GM21360 (cell line): ENCODE measurements around the gene NBPF4.
"Not testable (repeated sequence)": the region's sequence is repeated elsewhere in the genome, so short reads cannot be mapped to it uniquely, and the experiment has no call there.

ENCODE experiments used
- ATAC-seq: cut with Tn5 transposase; IDR thresholded peaks from one replicate; pipeline ENCODE4 v1.9.1; 2021; ENCODE audit warnings: mild to moderate bottlenecking, moderate library complexity; ENCODE audit not compliant: unreplicated experiment

The NBPF4 gene

GRCh38 chr1:108243976-108244375 lies at the start of gene NBPF4:
Gene NBPF4 (minus strand): TSS chr1:108244076. CDS start chr1:108243761, 315 bp downstream.
- not testable (repeated sequence) for ATAC-seq

GRCh38 chr1:108282528-108283257 lies 38.8 kb upstream of the NBPF4 start:
- ATAC-seq = peak; percentile 81

- peak; percentile 68 for ATAC-seq
These were observed 28.8 kb upstream of the NBPF4 start for GRCh38 chr1:108272485-108273327.

GRCh38 chr1:108267097-108267496 lies 23.2 kb upstream of the NBPF4 start:
- ATAC-seq = not testable (repeated sequence)

GRCh38 chr1:108261967-108262366 lies 18.1 kb upstream of the NBPF4 start:
- ATAC-seq = not testable (repeated sequence)

GRCh38 chr1:108261519-108261918 lies 17.6 kb upstream of the NBPF4 start:
- not testable (repeated sequence) for ATAC-seq

- not testable (repeated sequence) for ATAC-seq
These were observed 16.8 kb upstream of the NBPF4 start for GRCh38 chr1:108260578-108261259.

GRCh38 chr1:108255426-108255825 lies 11.6 kb upstream of the NBPF4 start:
- not testable (repeated sequence) for ATAC-seq

- not testable (repeated sequence) for ATAC-seq
These were observed 4.5 kb downstream of the NBPF4 start for GRCh38 chr1:108239426-108239825.

- ATAC-seq = not testable (repeated sequence)
These were observed 8.6 kb downstream of the NBPF4 start for GRCh38 chr1:108235308-108235707.

GRCh38 chr1:108232183-108232582 lies 11.7 kb downstream of the NBPF4 start:
- ATAC-seq = not testable (repeated sequence)

GRCh38 chr1:108229976-108230375 lies 13.9 kb downstream of the NBPF4 start:
- not testable (repeated sequence) for ATAC-seq

- not testable (repeated sequence) for ATAC-seq
These were observed 16.1 kb downstream of the NBPF4 start for GRCh38 chr1:108227772-108228171.

GRCh38 chr1:108226855-108227254 lies 17.0 kb downstream of the NBPF4 start:
- ATAC-seq = not testable (repeated sequence)

GRCh38 chr1:108223226-108223625 lies 20.6 kb downstream of the NBPF4 start:
- ATAC-seq = not testable (repeated sequence)

- not testable (repeated sequence) for ATAC-seq
These were observed 26.2 kb downstream of the NBPF4 start for GRCh38 chr1:108217515-108218174.

GRCh38 chr1:108217007-108217406 lies 26.9 kb downstream of the NBPF4 start:
- ATAC-seq = not testable (repeated sequence)

GRCh38 chr1:108216028-108216890 lies 27.6 kb downstream of the NBPF4 start:
- not testable (repeated sequence) for ATAC-seq

GRCh38 chr1:108214641-108215465 lies 29.0 kb downstream of the NBPF4 start:
- ATAC-seq = peak; percentile 55
